ENCODE measurements around the gene PHF2.

DNA sequence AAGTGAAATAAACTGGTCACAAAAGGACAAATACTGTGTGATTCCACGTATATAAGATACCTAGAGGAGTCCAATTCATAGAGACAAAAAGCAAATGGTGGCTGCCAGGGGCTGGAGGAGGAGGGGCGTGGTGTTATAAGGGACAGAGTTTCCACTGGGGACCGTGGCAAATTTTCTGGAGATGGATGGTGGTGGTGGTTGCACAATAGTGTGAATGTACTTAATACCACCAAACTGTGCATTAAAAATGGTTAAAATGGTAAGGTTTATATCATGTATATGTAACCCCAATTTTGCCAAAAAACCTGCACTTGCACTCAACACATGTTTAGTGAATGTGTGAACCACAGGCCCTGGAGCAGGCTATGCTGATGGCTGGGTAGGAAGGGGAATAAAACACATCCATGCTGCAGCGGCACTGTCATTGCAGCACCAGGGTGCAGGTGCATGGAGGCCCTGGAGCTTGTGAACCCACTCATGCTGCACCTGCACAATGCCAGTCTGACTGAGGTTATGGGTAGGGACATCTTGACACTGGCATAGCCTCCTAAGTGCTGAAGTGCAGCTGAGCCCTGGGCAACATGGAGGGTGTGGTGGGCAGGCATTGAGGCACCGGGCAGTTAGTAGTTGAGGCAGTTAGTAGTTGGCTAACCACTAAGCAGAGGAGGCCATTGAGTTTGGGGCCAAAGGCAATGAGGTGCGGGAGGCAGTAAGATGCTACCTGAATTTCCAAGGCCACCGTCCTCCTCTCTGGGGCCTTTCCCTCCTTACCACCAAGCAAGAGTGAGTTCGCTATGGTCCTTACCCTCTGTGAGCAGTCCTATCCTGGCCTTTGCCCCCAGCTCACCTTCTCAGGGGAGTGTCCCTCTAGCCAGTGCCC lies 3.5 kb upstream of the PHF2 start:
- TF ChIP-seq, protein P1, sequence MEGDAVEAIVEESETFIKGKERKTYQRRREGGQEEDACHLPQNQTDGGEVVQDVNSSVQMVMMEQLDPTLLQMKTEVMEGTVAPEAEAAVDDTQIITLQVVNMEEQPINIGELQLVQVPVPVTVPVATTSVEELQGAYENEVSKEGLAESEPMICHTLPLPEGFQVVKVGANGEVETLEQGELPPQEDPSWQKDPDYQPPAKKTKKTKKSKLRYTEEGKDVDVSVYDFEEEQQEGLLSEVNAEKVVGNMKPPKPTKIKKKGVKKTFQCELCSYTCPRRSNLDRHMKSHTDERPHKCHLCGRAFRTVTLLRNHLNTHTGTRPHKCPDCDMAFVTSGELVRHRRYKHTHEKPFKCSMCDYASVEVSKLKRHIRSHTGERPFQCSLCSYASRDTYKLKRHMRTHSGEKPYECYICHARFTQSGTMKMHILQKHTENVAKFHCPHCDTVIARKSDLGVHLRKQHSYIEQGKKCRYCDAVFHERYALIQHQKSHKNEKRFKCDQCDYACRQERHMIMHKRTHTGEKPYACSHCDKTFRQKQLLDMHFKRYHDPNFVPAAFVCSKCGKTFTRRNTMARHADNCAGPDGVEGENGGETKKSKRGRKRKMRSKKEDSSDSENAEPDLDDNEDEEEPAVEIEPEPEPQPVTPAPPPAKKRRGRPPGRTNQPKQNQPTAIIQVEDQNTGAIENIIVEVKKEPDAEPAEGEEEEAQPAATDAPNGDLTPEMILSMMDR (conservative IDR thresholded peaks at IDR 0.05; ENCODE audit: low read depth, low read length): no peak
- TF ChIP-seq POLR2A (IDR thresholded peaks at IDR 0.05; ENCODE audit: low read depth, low read length) (no peak), RCOR1 (IDR thresholded peaks at IDR 0.05; ENCODE audit: insufficient replicate concordance, low read length) (no peak), MAZ (IDR thresholded peaks at IDR 0.05; ENCODE audit: borderline replicate concordance, low read depth, low read length) (no peak), FOS (IDR thresholded peaks at IDR 0.05; ENCODE audit: low read depth, low read length) (no peak), MXI1 (IDR thresholded peaks at IDR 0.05; ENCODE audit: borderline replicate concordance, low read depth, low read length) (no peak)
